Measurements from ENCODE around the gene TRHDE. TPM values are rescaled to one million over a fixed set of nuclear protein-coding genes. Genes with fewer than 3 reads are reported as not detected.

Gene TRHDE
- total and polyA plus RNA-seq, 2 donors (not counting 3 experiments of a cell fraction or from before 2014, with no cell fraction given) = not detected

GRCh38 chr12:72276181-72276805 is 4.1 kb downstream of the TRHDE start:
- BruUV-seq (replicated peaks) = no TSS peak
- Histone ChIP-seq H3K79me2 (ENCODE audit: control insufficient read depth, insufficient read depth, low read length) (no peaks in the 10 kb centered on the region), H3K9me1 (replicated peaks; ENCODE audit: control insufficient read depth, extremely low read depth, insufficient read depth, low read length) (no peaks in the 10 kb centered on the region), H3K4me2 (ENCODE audit: insufficient read depth, low read length) (no peak overlapping the region), H3K27ac (ENCODE audit: insufficient read depth, low read depth, low read length) (no peak overlapping the region), H3K36me3 (ENCODE audit: control insufficient read depth in 2 of 2, extremely low read depth in 1 of 2, insufficient read depth in 2 of 2, low read length in 2 of 2) (no peaks in the 10 kb centered on the region), H3K4me3 (replicated peaks in 1 of 3; ENCODE audit: insufficient read depth in 1 of 3, low read depth in 1 of 3, low read length in 3 of 3) (no peak overlapping the region), H3K27me3 (ENCODE audit: control insufficient read depth in 2 of 2, insufficient read depth in 2 of 2, low read length in 2 of 2) (peaks cover 24 to 34% of the 10 kb centered on the region in 2 experiments), H3K4me1 (ENCODE audit: control insufficient read depth, extremely low read depth, insufficient read depth, low read length) (no peaks in the 10 kb centered on the region), H2AFZ (ENCODE audit: low read depth, low read length) (no peak overlapping the region), H3K9ac (replicated peaks; ENCODE audit: extremely low read depth, insufficient read depth, low read length) (no peak overlapping the region), H3K9me3 (replicated peaks; ENCODE audit: control insufficient read depth, insufficient read depth, low read length) (no peaks in the 10 kb centered on the region), H4K20me1 (replicated peaks; ENCODE audit: control insufficient read depth, extremely low read depth, insufficient read depth, low read length) (no peaks in the 10 kb centered on the region)
- FAIRE-seq (no peak), DNase-seq (ENCODE audit: low read depth, low spot score) (no peak)
- ChIA-PET CTCF (no interaction called here), POLR2A (no interaction called here)
- no peak for TF ChIP-seq POLR2AphosphoS5 (IDR thresholded peaks at IDR 0.05; ENCODE audit: insufficient read depth, low read depth, low read length)
- TF ChIP-seq CTCF (IDR thresholded peaks at IDR 0.05; ENCODE audit: extremely low read depth in 1 of 2, insufficient read depth in 1 of 2, low read depth in 1 of 2, low read length in 2 of 2) = no peak
- TF ChIP-seq EZH2 (IDR thresholded peaks at IDR 0.05; ENCODE audit: borderline replicate concordance, low read depth, low read length, severe bottlenecking) = no peak
- TF ChIP-seq POLR2A (IDR thresholded peaks at IDR 0.05; ENCODE audit: low read depth, low read length) = no peak
- no peak for TF ChIP-seq GATA2 (IDR thresholded peaks at IDR 0.05; ENCODE audit: insufficient read depth, insufficient read length, low read depth, low read length)
- no peak for TF ChIP-seq FOS (IDR thresholded peaks at IDR 0.05; ENCODE audit: borderline replicate concordance, insufficient read depth, low read length)
- TF ChIP-seq JUN (IDR thresholded peaks at IDR 0.05; ENCODE audit: borderline replicate concordance, insufficient read depth, insufficient read length, low read depth) = no peak
- TF ChIP-seq MAX (IDR thresholded peaks at IDR 0.05; ENCODE audit: insufficient read depth, insufficient read length) = no peak
- no peak for TF ChIP-seq MYC (IDR thresholded peaks at IDR 0.05; ENCODE audit: low read depth, low read length)
- dilution Hi-C loops (cut with MboI; ENCODE audit: extremely low pct_ligation_motif_present, low sequenced_read_pairs) = no loop called here
- intact Hi-C loops (cut with micrococcal nuclease) = no loop called here
